ENCODE data around the gene IGFN1.

The IGFN1 gene

DNA sequence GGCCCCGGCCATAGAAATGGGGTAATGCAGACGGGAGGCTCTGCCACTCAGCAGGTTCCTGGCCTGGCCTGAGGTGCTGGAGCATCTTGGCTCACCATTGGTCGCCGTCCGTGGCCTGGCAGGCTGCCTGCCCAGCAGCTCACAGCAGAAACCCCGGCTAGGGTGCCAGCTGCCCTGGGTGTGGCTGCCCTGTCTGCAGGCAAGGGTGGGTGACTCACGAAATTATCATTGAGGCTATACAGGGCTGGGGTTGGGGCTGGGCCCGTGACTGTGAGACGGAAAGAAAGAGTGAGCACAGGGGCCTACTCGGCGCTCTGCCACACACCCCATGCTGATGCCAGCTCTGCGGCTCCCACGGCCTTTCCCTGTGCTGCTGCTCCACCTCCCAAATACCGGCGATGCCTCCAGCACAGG lies 84.6 kb downstream of the IGFN1 start:
- H3K4me3 ChIP-seq (ENCODE audit: low read length), result no peak overlapping the region
- peak; percentile 98 for DNase-seq (ENCODE audit: low read depth)
- TF ChIP-seq, protein P1, sequence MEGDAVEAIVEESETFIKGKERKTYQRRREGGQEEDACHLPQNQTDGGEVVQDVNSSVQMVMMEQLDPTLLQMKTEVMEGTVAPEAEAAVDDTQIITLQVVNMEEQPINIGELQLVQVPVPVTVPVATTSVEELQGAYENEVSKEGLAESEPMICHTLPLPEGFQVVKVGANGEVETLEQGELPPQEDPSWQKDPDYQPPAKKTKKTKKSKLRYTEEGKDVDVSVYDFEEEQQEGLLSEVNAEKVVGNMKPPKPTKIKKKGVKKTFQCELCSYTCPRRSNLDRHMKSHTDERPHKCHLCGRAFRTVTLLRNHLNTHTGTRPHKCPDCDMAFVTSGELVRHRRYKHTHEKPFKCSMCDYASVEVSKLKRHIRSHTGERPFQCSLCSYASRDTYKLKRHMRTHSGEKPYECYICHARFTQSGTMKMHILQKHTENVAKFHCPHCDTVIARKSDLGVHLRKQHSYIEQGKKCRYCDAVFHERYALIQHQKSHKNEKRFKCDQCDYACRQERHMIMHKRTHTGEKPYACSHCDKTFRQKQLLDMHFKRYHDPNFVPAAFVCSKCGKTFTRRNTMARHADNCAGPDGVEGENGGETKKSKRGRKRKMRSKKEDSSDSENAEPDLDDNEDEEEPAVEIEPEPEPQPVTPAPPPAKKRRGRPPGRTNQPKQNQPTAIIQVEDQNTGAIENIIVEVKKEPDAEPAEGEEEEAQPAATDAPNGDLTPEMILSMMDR (IDR thresholded peaks at IDR 0.05; ENCODE audit: insufficient read depth, low read depth, low read length, missing control alignments), result no peak

DNA sequence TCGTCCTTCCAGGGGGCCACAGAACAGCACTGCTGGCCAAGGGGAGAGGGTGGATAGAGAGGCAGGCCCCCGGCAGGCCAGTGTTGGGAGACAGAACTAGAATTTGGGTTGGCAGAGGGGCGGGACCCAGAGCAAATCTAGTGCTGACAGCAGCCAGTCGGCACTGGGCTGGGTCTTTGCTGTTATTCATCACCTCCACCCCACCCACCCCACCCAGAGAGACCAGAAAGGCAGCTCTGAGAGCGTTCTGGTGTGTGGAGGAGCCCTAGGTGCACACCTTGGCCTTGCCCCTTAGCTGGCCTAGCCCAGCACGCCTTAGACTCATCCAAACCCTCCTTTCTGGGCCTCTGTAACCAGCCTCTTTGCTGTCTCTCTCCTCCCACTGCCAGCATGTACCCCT lies 86.3 kb downstream of the IGFN1 start:
- DNase-seq (ENCODE audit: low read depth), result peak; percentile 88
- TF ChIP-seq, protein P1 (IDR thresholded peaks at IDR 0.05; ENCODE audit: insufficient read depth, low read depth, low read length, missing control alignments), result no peak
- no peak overlapping the region for H3K4me3 ChIP-seq (ENCODE audit: low read length)

DNA sequence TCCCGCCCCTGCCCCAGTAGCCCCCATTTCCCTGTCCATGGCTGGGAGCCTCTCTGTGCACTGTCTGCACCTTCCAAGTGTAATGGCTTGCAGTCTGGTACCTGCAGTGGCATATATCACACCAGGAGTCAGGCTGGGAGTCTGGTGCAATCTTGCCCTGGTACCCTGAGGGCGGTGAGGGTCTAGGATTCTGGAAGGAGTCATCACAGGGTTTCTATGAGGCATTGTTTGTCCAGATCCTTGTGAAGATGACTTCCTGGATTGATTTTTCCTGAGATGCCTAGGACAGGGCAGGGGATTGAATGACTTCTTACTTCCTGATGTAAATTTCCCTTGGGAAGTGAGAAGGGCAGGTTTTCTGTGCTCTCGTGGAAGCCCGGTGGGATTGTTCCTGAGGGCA lies 86.8 kb downstream of the IGFN1 start:
- DNase-seq (ENCODE audit: low read depth), result peak; percentile 52
- TF ChIP-seq, protein P1 (IDR thresholded peaks at IDR 0.05; ENCODE audit: insufficient read depth, low read depth, low read length, missing control alignments), result no peak
- no peak overlapping the region for H3K4me3 ChIP-seq (ENCODE audit: low read length)
